Esophagus muscularis mucosa (tissue), 4 donors: ENCODE measurements around the gene PTPN2.
"Not testable (repeated sequence)": the region's sequence is repeated elsewhere in the genome, so short reads cannot be mapped to it uniquely, and the experiment has no call there.

ENCODE experiments used
- CTCF ChIP-seq, 3 experiments: fragments of 200-600 bp in 2 of 3; fragments of 450-650 bp in 1 of 3; sonication (generic) in 2 of 3; IDR thresholded peaks; one replicate each; pipeline ENCODE4 v1.5.1; 2017 to 2019; ENCODE audit warnings: antibody characterized with exemption in 3 of 3, mild to moderate bottlenecking in 2 of 3, moderate library complexity in 1 of 3
- EP300 ChIP-seq: sonication (generic); formaldehyde crosslinking; IDR thresholded peaks from one replicate; pipeline ENCODE4 v1.6.1; 2017; ENCODE audit warnings: antibody characterized with exemption
- POLR2A ChIP-seq: fragments of 450-650 bp; IDR thresholded peaks from one replicate; pipeline ENCODE4 v1.6.1; 2017; ENCODE audit warnings: antibody characterized with exemption, moderate library complexity, mild to moderate bottlenecking, low read depth
- POLR2AphosphoS5 ChIP-seq, 2 donors: sonication (generic); formaldehyde crosslinking; IDR thresholded peaks; one replicate each; pipeline ENCODE4 v1.6.1; 2017; ENCODE audit warnings: antibody characterized with exemption in 2 of 2

DNA sequence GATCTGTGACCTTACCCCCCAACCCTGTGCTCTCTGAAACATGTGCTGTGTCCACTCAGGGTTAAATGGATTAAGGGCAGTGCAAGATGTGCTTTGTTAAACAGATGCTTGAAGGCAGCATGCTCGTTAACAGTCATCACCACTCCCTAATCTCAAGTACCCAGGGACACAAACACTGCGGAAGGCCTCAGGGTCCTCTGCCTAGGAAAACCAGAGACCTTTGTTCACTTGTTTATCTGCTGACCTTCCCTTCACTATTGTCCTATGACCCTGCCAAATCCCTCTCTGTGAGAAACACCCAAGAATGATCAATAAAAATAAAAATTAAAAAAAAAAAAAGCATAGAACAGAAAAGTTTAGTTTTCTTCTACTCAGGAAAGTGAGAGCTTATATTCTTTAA is 9.0 kb downstream of the PTPN2 start:
- TF ChIP-seq POLR2AphosphoS5 (IDR thresholded peaks at IDR 0.05); CTCF (IDR thresholded peaks at IDR 0.05); POLR2A; EP300: not testable (repeated sequence)
